ENCODE data around the gene AP3S2. TPM values are rescaled to one million over a fixed set of nuclear protein-coding genes. Genes with fewer than 3 reads are reported as not detected.

AP3S2 gene
- total RNA-seq, 1 experiment from 2014 or later, result 35.7 TPM

DNA sequence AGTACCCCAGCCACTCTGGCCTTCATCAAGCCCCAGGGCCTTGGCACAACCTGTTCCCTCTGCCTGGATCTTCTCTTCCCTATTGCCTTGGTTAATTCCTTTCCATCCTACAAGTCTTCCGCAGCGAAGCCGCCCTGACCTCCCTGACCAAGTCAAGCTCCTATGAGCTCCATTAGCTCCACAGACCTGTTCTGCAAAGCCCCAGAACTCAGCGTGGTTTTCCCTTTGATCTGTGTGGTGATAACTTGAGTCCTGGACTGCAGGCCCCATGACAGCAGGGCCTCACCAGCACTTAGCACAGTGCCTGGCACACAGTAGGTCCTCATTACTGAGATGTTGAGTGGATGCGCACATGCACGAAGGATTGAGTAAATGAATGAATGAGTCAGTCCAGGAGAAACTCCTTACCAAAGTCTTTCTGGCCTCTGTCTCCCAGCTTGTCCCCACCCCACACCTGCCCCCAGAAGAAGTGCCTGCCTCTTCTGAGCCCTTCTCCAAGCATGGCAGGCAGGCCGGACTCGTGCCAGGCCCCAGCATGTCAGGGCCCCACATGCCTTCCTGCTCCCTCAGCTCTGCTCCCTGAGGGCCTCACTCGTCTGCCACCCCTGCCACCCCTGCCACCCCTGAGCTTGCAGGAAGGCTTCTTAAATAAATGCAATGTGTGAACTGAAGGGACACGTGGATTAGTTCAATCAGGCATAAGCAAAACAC is 85.5 kb downstream of the AP3S2 start:
- ChIA-PET CTCF (no interaction called here), POLR2A (no interaction called here)
- ATAC-seq, result no peak
- Mint-ChIP-seq H3K4me1 (peaks cover 18% of the 10 kb centered on the region), H3K4me3 (no peak overlapping the region), H3K9me3 (no peaks in the 10 kb centered on the region), H3K36me3 (no peaks in the 10 kb centered on the region), H3K27ac (no peak overlapping the region), H3K27me3 (ENCODE audit: low read depth) (no peaks in the 10 kb centered on the region)
- no peak for DNase-seq (ENCODE audit: low spot score)
- TF ChIP-seq ZNF425 (CRISPR knock-in tag; conservative IDR thresholded peaks at IDR 0.05) (no peak), NR1H2 (CRISPR knock-in tag; IDR thresholded peaks at IDR 0.05) (no peak), MXD4 (CRISPR knock-in tag; IDR thresholded peaks at IDR 0.05; ENCODE audit: borderline replicate concordance) (no peak), ZNF423 (CRISPR knock-in tag; IDR thresholded peaks at IDR 0.05) (no peak), HMGA2 (CRISPR knock-in tag; IDR thresholded peaks at IDR 0.05) (no peak), FOXP4 (CRISPR knock-in tag; IDR thresholded peaks at IDR 0.05) (no peak), PRDM15 (CRISPR knock-in tag; IDR thresholded peaks at IDR 0.05) (no peak), PRRX2 (CRISPR knock-in tag; IDR thresholded peaks at IDR 0.05) (no peak), CREM (CRISPR knock-in tag; IDR thresholded peaks at IDR 0.05) (no peak), ZNF396 (CRISPR knock-in tag; IDR thresholded peaks at IDR 0.05; ENCODE audit: borderline replicate concordance) (no peak), RORB (CRISPR knock-in tag; IDR thresholded peaks at IDR 0.05) (no peak), ZBTB21 (CRISPR knock-in tag; IDR thresholded peaks at IDR 0.05; ENCODE audit: borderline replicate concordance) (no peak)
- TF ChIP-seq, protein P1, sequence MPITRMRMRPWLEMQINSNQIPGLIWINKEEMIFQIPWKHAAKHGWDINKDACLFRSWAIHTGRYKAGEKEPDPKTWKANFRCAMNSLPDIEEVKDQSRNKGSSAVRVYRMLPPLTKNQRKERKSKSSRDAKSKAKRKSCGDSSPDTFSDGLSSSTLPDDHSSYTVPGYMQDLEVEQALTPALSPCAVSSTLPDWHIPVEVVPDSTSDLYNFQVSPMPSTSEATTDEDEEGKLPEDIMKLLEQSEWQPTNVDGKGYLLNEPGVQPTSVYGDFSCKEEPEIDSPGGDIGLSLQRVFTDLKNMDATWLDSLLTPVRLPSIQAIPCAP (CRISPR knock-in tag; IDR thresholded peaks at IDR 0.05), result no peak
- TF ChIP-seq, protein P2, sequence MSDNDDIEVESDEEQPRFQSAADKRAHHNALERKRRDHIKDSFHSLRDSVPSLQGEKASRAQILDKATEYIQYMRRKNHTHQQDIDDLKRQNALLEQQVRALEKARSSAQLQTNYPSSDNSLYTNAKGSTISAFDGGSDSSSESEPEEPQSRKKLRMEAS (CRISPR knock-in tag; IDR thresholded peaks at IDR 0.05), result no peak

GRCh38 chr15:89807689-89808088 is 86.1 kb downstream of the AP3S2 start:
- Mint-ChIP-seq H3K4me3 (no peak overlapping the region), H3K36me3 (no peaks in the 10 kb centered on the region), H3K27ac (no peak overlapping the region), H3K9me3 (no peaks in the 10 kb centered on the region), H3K27me3 (ENCODE audit: low read depth) (no peaks in the 10 kb centered on the region), H3K4me1 (peaks cover 18% of the 10 kb centered on the region)
- ATAC-seq (no peak), DNase-seq (ENCODE audit: low spot score) (no peak)
- CTCF ChIA-PET, result interaction anchor here (1.1 to 1.2 kb wide), 2 partner anchors 47 to 56 kb away, joined by 3 to 4 read pairs; no protein-coding TSS in a partner anchor
- POLR2A ChIA-PET, result no interaction called here
- TF ChIP-seq RORB (CRISPR knock-in tag; IDR thresholded peaks at IDR 0.05), result no peak
- TF ChIP-seq FOXK1 (CRISPR knock-in tag; IDR thresholded peaks at IDR 0.05), result no peak
- TF ChIP-seq TP53 (CRISPR knock-in tag; IDR thresholded peaks at IDR 0.05), result no peak
